HUES6 (cell line): ENCODE measurements around the gene ZCCHC18.
"Not testable (repeated sequence)": the region's sequence is repeated elsewhere in the genome, so short reads cannot be mapped to it uniquely, and the experiment has no call there.

ENCODE experiments used
- H3K27ac ChIP-seq: 2 replicates; pipeline ENCODE4 v1.7.0; 2013; ENCODE audit warnings: low read depth, mild to moderate bottlenecking, low read length, inconsistent platforms
- H3K27me3 ChIP-seq: 2 replicates; pipeline ENCODE4 v1.6.1; 2013; ENCODE audit warnings: low read length; ENCODE audit not compliant: control insufficient read depth, insufficient read depth
- H3K36me3 ChIP-seq: 2 replicates; pipeline ENCODE4 v1.6.1; 2013; ENCODE audit warnings: low read length; ENCODE audit not compliant: control insufficient read depth, insufficient read depth
- H3K4me1 ChIP-seq: 2 replicates; pipeline ENCODE4 v1.6.1; 2013; ENCODE audit warnings: low read length; ENCODE audit not compliant: control insufficient read depth, insufficient read depth
- H3K4me3 ChIP-seq: 2 replicates; pipeline ENCODE4 v1.5.1; 2013; ENCODE audit warnings: low read depth, low read length
- H3K9ac ChIP-seq: one replicate; pipeline ENCODE4 v1.6.1; 2013; ENCODE audit warnings: mild to moderate bottlenecking, low read length
- H3K9me3 ChIP-seq: 2 replicates; pipeline ENCODE4 v1.6.1; 2013; ENCODE audit warnings: low read depth, low read length; ENCODE audit not compliant: control insufficient read depth, insufficient read depth

ZCCHC18 gene

GRCh38 chrX:104105330-104106262 is 6.7 kb upstream of the ZCCHC18 start:
- H3K36me3 ChIP-seq, result no peaks in the 10 kb centered on the region
- H3K27me3 ChIP-seq, result peaks cover 27% of the 10 kb centered on the region; the same call in 1 of the 2 replicates
- H3K27ac ChIP-seq, result no peak overlapping the region
- H3K4me3 ChIP-seq, result no peak overlapping the region
- no peak overlapping the region for H3K9ac ChIP-seq
- H3K9me3 ChIP-seq, result no peaks in the 10 kb centered on the region
- peaks cover 6% of the 10 kb centered on the region; the same call in 1 of the 2 replicates for H3K4me1 ChIP-seq

- Histone ChIP-seq H3K27ac (no peak overlapping the region), H3K9ac (no peak overlapping the region), H3K4me3 (no peak overlapping the region), H3K36me3 (no peaks in the 10 kb centered on the region), H3K9me3 (no peaks in the 10 kb centered on the region), H3K4me1 (peaks cover 17% of the 10 kb centered on the region), H3K27me3 (peaks cover 44% of the 10 kb centered on the region; the same call in 1 of the 2 replicates)
Measured at GRCh38 chrX:104108955-104109354, 3.4 kb upstream of the ZCCHC18 start.

GRCh38 chrX:104110491-104111240 is 1.7 kb upstream of the ZCCHC18 start:
- H3K9ac ChIP-seq, H3K36me3 ChIP-seq, H3K9me3 ChIP-seq, H3K4me3 ChIP-seq, H3K27ac ChIP-seq: not testable (repeated sequence)
- H3K27me3 ChIP-seq, result peaks cover 51% of the 10 kb centered on the region; the same call in 1 of the 2 replicates
- peaks cover 17% of the 10 kb centered on the region for H3K4me1 ChIP-seq

- H3K9ac ChIP-seq, result peak overlapping the region; percentile 1
- no peaks in the 10 kb centered on the region for H3K36me3 ChIP-seq
- H3K9me3 ChIP-seq, result no peaks in the 10 kb centered on the region
- peaks cover 61% of the 10 kb centered on the region for H3K27me3 ChIP-seq
- H3K4me3 ChIP-seq, result peak overlapping the region; percentile 81
- H3K27ac ChIP-seq, result no peak overlapping the region
- peaks cover 17% of the 10 kb centered on the region for H3K4me1 ChIP-seq
Measured at GRCh38 chrX:104113222-104113965, 1.1 kb downstream of the ZCCHC18 start.

GRCh38 chrX:104117759-104118158 is 5.4 kb downstream of the ZCCHC18 start:
- H3K9me3 ChIP-seq, result no peaks in the 10 kb centered on the region
- no peak overlapping the region for H3K27ac ChIP-seq
- no peaks in the 10 kb centered on the region for H3K36me3 ChIP-seq
- no peak overlapping the region for H3K9ac ChIP-seq
- H3K27me3 ChIP-seq, result peaks cover 50% of the 10 kb centered on the region
- no peak overlapping the region for H3K4me3 ChIP-seq
- H3K4me1 ChIP-seq, result peaks cover 6% of the 10 kb centered on the region

- H3K9me3 ChIP-seq, result no peaks in the 10 kb centered on the region
- H3K27ac ChIP-seq, result no peak overlapping the region
- H3K36me3 ChIP-seq, result no peaks in the 10 kb centered on the region
- H3K4me3 ChIP-seq, result no peak overlapping the region
- H3K27me3 ChIP-seq, result peaks cover 47% of the 10 kb centered on the region
- H3K4me1 ChIP-seq, result peaks cover 3% of the 10 kb centered on the region; the same call in 1 of the 2 replicates
- H3K9ac ChIP-seq, result no peak overlapping the region
Measured at GRCh38 chrX:104118765-104119164, 6.4 kb downstream of the ZCCHC18 start.

GRCh38 chrX:104122829-104123228 is 10.5 kb downstream of the ZCCHC18 start:
- H3K9me3 ChIP-seq, result no peaks in the 10 kb centered on the region
- peaks cover 23% of the 10 kb centered on the region; the same call in 1 of the 2 replicates for H3K27me3 ChIP-seq
- no peaks in the 10 kb centered on the region for H3K36me3 ChIP-seq
- H3K4me3 ChIP-seq, result no peak overlapping the region
- H3K27ac ChIP-seq, result no peak overlapping the region
- no peaks in the 10 kb centered on the region for H3K4me1 ChIP-seq
- H3K9ac ChIP-seq, result no peak overlapping the region

- H3K36me3 ChIP-seq, result no peaks in the 10 kb centered on the region
- no peak overlapping the region for H3K4me3 ChIP-seq
- no peaks in the 10 kb centered on the region for H3K9me3 ChIP-seq
- peaks cover 11% of the 10 kb centered on the region; the same call in 1 of the 2 replicates for H3K27me3 ChIP-seq
- H3K27ac ChIP-seq, result no peak overlapping the region
- H3K4me1 ChIP-seq, result no peaks in the 10 kb centered on the region
- H3K9ac ChIP-seq, result no peak overlapping the region
Measured at GRCh38 chrX:104126856-104127255, 14.5 kb downstream of the ZCCHC18 start.

- no peak overlapping the region for H3K27ac ChIP-seq
- peaks cover 36% of the 10 kb centered on the region for H3K27me3 ChIP-seq
- no peaks in the 10 kb centered on the region for H3K36me3 ChIP-seq
- no peak overlapping the region for H3K4me3 ChIP-seq
- no peak overlapping the region for H3K9ac ChIP-seq
- no peaks in the 10 kb centered on the region for H3K4me1 ChIP-seq
- H3K9me3 ChIP-seq, result no peaks in the 10 kb centered on the region
Measured at GRCh38 chrX:104130808-104131207, 18.5 kb downstream of the ZCCHC18 start.

- no peaks in the 10 kb centered on the region for H3K36me3 ChIP-seq
Measured at GRCh38 chrX:104134583-104135261, 22.4 kb downstream of the ZCCHC18 start.

More at GRCh38 chrX:104134583-104135261, 22.4 kb downstream of the ZCCHC18 start:
- peaks cover 31% of the 10 kb centered on the region for H3K27me3 ChIP-seq
- no peaks in the 10 kb centered on the region for H3K9me3 ChIP-seq
- H3K4me3 ChIP-seq, result no peak overlapping the region
- no peak overlapping the region for H3K27ac ChIP-seq
- H3K9ac ChIP-seq, result no peak overlapping the region
- H3K4me1 ChIP-seq, result no peaks in the 10 kb centered on the region
